GM18505 (cell line): Measurements from ENCODE around the gene TMEM19.

Experiments used
- ATAC-seq: cut with Tn5 transposase; IDR thresholded peaks from one replicate; pipeline ENCODE4 v1.9.1; 2021; ENCODE audit not compliant: unreplicated experiment
- POLR2A ChIP-seq: IDR thresholded peaks from 4 replicates; pipeline ENCODE4 v1.6.1; 2011; ENCODE audit warnings: borderline replicate concordance; ENCODE audit not compliant: insufficient read depth, insufficient read length; ENCODE audit errors: extremely low read depth

Gene TMEM19

GRCh38 chr12:71748081-71748850, 62.4 kb downstream of the TMEM19 start:
- no peak for ATAC-seq
- no peak for TF ChIP-seq POLR2A

GRCh38 chr12:71749666-71750065, 63.8 kb downstream of the TMEM19 start:
- ATAC-seq, result no peak
- TF ChIP-seq POLR2A, result no peak

GRCh38 chr12:71752891-71753290, 67.0 kb downstream of the TMEM19 start:
- ATAC-seq, result no peak
- TF ChIP-seq POLR2A, result no peak
